Measurements from ENCODE around the gene SHROOM1. TPM values are rescaled to one million over a fixed set of nuclear protein-coding genes. Genes with fewer than 3 reads are reported as not detected.

The SHROOM1 gene
- total and polyA plus RNA-seq, 8 donors, result 5.3 to 264 (median 23.2) TPM

DNA sequence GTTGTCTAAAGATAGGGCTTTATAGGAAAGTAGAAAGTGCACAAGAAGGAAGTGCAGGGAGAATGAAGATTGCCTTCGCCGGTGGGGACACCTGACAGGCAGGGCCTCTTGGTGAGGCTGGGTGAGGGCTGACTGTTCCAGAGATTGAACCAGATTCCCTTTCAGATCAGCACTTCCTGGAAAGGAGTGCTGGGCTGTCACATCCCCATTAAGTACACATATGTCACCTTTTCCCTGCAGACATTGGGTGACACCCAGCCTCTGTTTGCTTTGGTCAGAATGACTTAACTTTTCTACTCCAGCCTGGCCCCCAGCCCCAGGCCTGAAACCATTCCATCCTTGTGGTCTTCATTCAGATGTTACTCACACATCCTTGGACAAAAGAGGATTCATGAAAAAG is 7.4 kb upstream of the SHROOM1 start:
- Histone ChIP-seq H3K27me3 (no peaks in the 10 kb centered on the region), H3K36me3 (no peaks in the 10 kb centered on the region), H3K4me1 (peaks cover 9 to 38% (median 24%) of the 10 kb centered on the region in 4 donors), H3K4me3 (no peak overlapping the region), H3K27ac (peak overlapping the region; percentile 30 to 92 (median 74)), H3K9me3 (no peaks in the 10 kb centered on the region)
- TF ChIP-seq, protein P1, sequence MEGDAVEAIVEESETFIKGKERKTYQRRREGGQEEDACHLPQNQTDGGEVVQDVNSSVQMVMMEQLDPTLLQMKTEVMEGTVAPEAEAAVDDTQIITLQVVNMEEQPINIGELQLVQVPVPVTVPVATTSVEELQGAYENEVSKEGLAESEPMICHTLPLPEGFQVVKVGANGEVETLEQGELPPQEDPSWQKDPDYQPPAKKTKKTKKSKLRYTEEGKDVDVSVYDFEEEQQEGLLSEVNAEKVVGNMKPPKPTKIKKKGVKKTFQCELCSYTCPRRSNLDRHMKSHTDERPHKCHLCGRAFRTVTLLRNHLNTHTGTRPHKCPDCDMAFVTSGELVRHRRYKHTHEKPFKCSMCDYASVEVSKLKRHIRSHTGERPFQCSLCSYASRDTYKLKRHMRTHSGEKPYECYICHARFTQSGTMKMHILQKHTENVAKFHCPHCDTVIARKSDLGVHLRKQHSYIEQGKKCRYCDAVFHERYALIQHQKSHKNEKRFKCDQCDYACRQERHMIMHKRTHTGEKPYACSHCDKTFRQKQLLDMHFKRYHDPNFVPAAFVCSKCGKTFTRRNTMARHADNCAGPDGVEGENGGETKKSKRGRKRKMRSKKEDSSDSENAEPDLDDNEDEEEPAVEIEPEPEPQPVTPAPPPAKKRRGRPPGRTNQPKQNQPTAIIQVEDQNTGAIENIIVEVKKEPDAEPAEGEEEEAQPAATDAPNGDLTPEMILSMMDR (IDR thresholded peaks at IDR 0.05), result no peak
- TF ChIP-seq POLR2AphosphoS5 (IDR thresholded peaks at IDR 0.05) (peak in 2 of 3 donors; percentile 81 to 86), POLR2A (IDR thresholded peaks at IDR 0.05) (no peak)
- DNase-seq, result peak; percentile 75 to 82
- intact Hi-C loops (cut with DNase I; ENCODE audit: low total_unique reads), result no loop called here
- WGBS, 5 donors, result 23 to 42% (median 38%) methylated on average over 2 of the region's 2 CpGs

- Histone ChIP-seq H3K27ac (peak overlapping the region; percentile 44 to 92 (median 74)), H3K4me3 (no peak overlapping the region), H3K36me3 (no peaks in the 10 kb centered on the region), H3K27me3 (no peaks in the 10 kb centered on the region), H3K4me1 (peaks cover 9 to 38% (median 24%) of the 10 kb centered on the region in 4 donors), H3K9me3 (no peaks in the 10 kb centered on the region)
- DNase-seq, result no peak
- intact Hi-C loops (cut with DNase I; ENCODE audit: low total_unique reads), result no loop called here
- TF ChIP-seq EP300 (IDR thresholded peaks at IDR 0.05) (no peak), POLR2A (IDR thresholded peaks at IDR 0.05) (no peak), POLR2AphosphoS5 (IDR thresholded peaks at IDR 0.05) (no peak)
- TF ChIP-seq, protein P1 (IDR thresholded peaks at IDR 0.05), result no peak
- WGBS, 5 donors, result 80 to 100% (median 100%) methylated on average over 1 of the region's 1 CpG
Observed at GRCh38 chr5:132836852-132837251, 6.4 kb upstream of the SHROOM1 start.

- no peaks in the 10 kb centered on the region for H3K36me3 ChIP-seq
- intact Hi-C loops (cut with DNase I; ENCODE audit: low total_unique reads), result no loop called here
- H3K4me3 ChIP-seq, result no peak overlapping the region
- H3K27me3 ChIP-seq, result peaks cover 0 to 25% (median 0%) of the 10 kb centered on the region in 3 donors
- H3K9me3 ChIP-seq, result no peaks in the 10 kb centered on the region
- no peak overlapping the region for H3K27ac ChIP-seq
- TF ChIP-seq, protein P1 (IDR thresholded peaks at IDR 0.05), result no peak
- TF ChIP-seq POLR2A (IDR thresholded peaks at IDR 0.05) (no peak), POLR2AphosphoS5 (IDR thresholded peaks at IDR 0.05) (no peak), EP300 (IDR thresholded peaks at IDR 0.05) (no peak)
- no peak for DNase-seq
- WGBS, 5 donors, result 94 to 99% (median 97%) methylated on average over 3 of the region's 3 CpGs
- peaks cover 8 to 38% (median 32%) of the 10 kb centered on the region in 4 donors for H3K4me1 ChIP-seq
Observed at GRCh38 chr5:132834057-132834456, 3.6 kb upstream of the SHROOM1 start.

GRCh38 chr5:132832612-132833011 is 2.2 kb upstream of the SHROOM1 start:
- no peak overlapping the region for H3K4me3 ChIP-seq
- WGBS, 5 donors, result 85 to 94% (median 91%) methylated on average over 5 of the region's 5 CpGs
- TF ChIP-seq, protein P1 (IDR thresholded peaks at IDR 0.05), result no peak
- TF ChIP-seq EP300 (IDR thresholded peaks at IDR 0.05), result no peak
- TF ChIP-seq POLR2AphosphoS5 (IDR thresholded peaks at IDR 0.05), result no peak
- no peaks in the 10 kb centered on the region for H3K9me3 ChIP-seq
- H3K36me3 ChIP-seq, result no peaks in the 10 kb centered on the region
- H3K27ac ChIP-seq, result no peak overlapping the region
- intact Hi-C loops (cut with DNase I; ENCODE audit: low total_unique reads), result no loop called here
- peaks cover 0 to 37% (median 0%) of the 10 kb centered on the region in 3 donors for H3K27me3 ChIP-seq
- DNase-seq, result no peak
- H3K4me1 ChIP-seq, result peaks cover 8 to 39% (median 24%) of the 10 kb centered on the region in 4 donors

All from stomach (tissue), 9 donors.